Measurements from ENCODE around the gene FAM177B.

FAM177B gene

DNA sequence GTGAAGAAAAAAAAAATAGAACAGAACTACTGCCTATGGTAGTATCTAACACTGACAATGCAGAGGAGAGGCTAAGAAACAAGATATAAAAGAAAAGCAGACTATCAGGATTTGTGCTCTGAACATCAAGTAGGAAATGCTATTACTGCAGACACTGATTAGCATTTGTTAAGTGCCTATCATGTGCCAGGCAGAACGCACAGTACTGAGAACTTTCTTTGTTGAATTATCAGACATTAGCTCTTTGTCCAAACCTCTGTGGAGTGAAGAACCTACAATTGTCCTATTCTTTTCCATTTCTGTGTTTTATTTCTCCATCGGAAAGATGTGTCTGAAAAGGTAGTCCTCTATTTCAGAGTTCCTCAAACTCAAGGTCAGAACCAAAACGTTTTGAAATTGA is 47.4 kb downstream of the FAM177B start:
- no peak overlapping the region for H3K4me3 ChIP-seq (ENCODE audit: low read depth in 1 of 2, low read length in 2 of 2)
- TF ChIP-seq, protein P1, sequence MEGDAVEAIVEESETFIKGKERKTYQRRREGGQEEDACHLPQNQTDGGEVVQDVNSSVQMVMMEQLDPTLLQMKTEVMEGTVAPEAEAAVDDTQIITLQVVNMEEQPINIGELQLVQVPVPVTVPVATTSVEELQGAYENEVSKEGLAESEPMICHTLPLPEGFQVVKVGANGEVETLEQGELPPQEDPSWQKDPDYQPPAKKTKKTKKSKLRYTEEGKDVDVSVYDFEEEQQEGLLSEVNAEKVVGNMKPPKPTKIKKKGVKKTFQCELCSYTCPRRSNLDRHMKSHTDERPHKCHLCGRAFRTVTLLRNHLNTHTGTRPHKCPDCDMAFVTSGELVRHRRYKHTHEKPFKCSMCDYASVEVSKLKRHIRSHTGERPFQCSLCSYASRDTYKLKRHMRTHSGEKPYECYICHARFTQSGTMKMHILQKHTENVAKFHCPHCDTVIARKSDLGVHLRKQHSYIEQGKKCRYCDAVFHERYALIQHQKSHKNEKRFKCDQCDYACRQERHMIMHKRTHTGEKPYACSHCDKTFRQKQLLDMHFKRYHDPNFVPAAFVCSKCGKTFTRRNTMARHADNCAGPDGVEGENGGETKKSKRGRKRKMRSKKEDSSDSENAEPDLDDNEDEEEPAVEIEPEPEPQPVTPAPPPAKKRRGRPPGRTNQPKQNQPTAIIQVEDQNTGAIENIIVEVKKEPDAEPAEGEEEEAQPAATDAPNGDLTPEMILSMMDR (IDR thresholded peaks at IDR 0.05; ENCODE audit: borderline replicate concordance, extremely low read depth, low read length, poor library complexity, severe bottlenecking), result no peak
- no peak for TF ChIP-seq EZH2 (IDR thresholded peaks at IDR 0.05; ENCODE audit: borderline replicate concordance, low read depth, low read length, severe bottlenecking)
- H3K27me3 ChIP-seq (ENCODE audit: insufficient read depth, low read length, poor library complexity), result no peaks in the 10 kb centered on the region
- no peaks in the 10 kb centered on the region for H3K36me3 ChIP-seq (ENCODE audit: insufficient read depth, low read length)
- DNase-seq, result no peak
- no peak overlapping the region for H3K27ac ChIP-seq (ENCODE audit: low read length)
- no peak overlapping the region for H3K4me2 ChIP-seq (ENCODE audit: insufficient read depth, low read length)
- no peak overlapping the region for H2AFZ ChIP-seq (ENCODE audit: low read depth, low read length)
- no peaks in the 10 kb centered on the region for H3K79me2 ChIP-seq (ENCODE audit: insufficient read depth, low read length)
- no peak overlapping the region for H3K9ac ChIP-seq (ENCODE audit: low read depth, low read length)
- no peaks in the 10 kb centered on the region for H3K9me3 ChIP-seq (ENCODE audit: insufficient read depth, low read length, severe bottlenecking)
- no peaks in the 10 kb centered on the region for H3K4me1 ChIP-seq (ENCODE audit: insufficient read depth, low read length)
- no peaks in the 10 kb centered on the region for H4K20me1 ChIP-seq (ENCODE audit: insufficient read depth, low read length)
- ATAC-seq (ENCODE audit: insufficient read depth, low read depth), result no peak

DNA sequence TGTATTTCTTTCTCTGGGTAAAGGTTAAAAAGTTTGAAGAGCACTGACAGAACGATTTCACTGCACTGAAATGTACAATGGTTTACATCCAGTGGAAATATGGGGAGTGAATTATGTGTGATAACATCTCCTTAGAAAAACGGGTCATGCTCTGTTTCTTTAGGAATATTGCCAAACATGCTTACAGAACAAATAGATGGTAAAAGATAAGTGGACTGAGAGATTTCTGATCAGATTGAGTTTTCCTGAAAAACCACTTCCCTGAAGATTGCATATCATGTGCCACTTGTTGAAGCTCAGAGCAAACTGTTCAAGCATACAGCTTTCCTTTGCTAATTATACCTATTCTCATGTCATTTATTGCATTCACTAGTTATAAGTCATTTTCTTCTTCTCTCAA is 47.9 kb downstream of the FAM177B start:
- no peak for DNase-seq
- H3K4me2 ChIP-seq (ENCODE audit: insufficient read depth, low read length), result no peak overlapping the region
- no peak overlapping the region for H3K4me3 ChIP-seq (ENCODE audit: low read depth in 1 of 2, low read length in 2 of 2)
- H3K4me1 ChIP-seq (ENCODE audit: insufficient read depth, low read length), result no peaks in the 10 kb centered on the region
- H3K79me2 ChIP-seq (ENCODE audit: insufficient read depth, low read length), result no peaks in the 10 kb centered on the region
- H3K27ac ChIP-seq (ENCODE audit: low read length), result no peak overlapping the region
- no peak overlapping the region for H2AFZ ChIP-seq (ENCODE audit: low read depth, low read length)
- no peaks in the 10 kb centered on the region for H3K9me3 ChIP-seq (ENCODE audit: insufficient read depth, low read length, severe bottlenecking)
- H4K20me1 ChIP-seq (ENCODE audit: insufficient read depth, low read length), result no peaks in the 10 kb centered on the region
- no peak overlapping the region for H3K9ac ChIP-seq (ENCODE audit: low read depth, low read length)
- no peak for ATAC-seq (ENCODE audit: insufficient read depth, low read depth)
- no peaks in the 10 kb centered on the region for H3K27me3 ChIP-seq (ENCODE audit: insufficient read depth, low read length, poor library complexity)
- no peak for TF ChIP-seq EZH2 (IDR thresholded peaks at IDR 0.05; ENCODE audit: borderline replicate concordance, low read depth, low read length, severe bottlenecking)
- TF ChIP-seq, protein P1 (IDR thresholded peaks at IDR 0.05; ENCODE audit: borderline replicate concordance, extremely low read depth, low read length, poor library complexity, severe bottlenecking), result no peak
- H3K36me3 ChIP-seq (ENCODE audit: insufficient read depth, low read length), result no peaks in the 10 kb centered on the region

DNA sequence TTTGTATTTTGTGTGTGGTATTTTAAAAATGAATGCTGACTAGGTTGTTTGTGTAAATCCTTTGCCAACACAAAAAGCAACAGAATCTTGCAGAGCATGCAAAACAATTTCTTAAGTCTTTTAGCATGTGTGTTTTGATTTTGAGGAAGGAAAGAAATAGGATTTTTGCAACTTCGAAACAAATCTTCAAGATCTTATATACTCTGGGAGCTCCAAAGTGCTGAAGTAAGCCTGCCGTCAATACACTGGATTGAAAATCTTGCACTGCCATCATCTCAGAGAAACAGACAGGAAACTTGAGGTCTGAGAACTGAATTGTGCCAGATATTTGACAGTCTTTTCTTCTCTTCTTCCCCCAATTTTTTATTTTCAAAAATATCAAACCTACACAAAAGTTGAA is 48.5 kb downstream of the FAM177B start:
- Histone ChIP-seq H3K4me3 (ENCODE audit: low read depth in 1 of 2, low read length in 2 of 2) (no peak overlapping the region), H3K79me2 (ENCODE audit: insufficient read depth, low read length) (no peaks in the 10 kb centered on the region), H3K9ac (ENCODE audit: low read depth, low read length) (no peak overlapping the region), H2AFZ (ENCODE audit: low read depth, low read length) (no peak overlapping the region), H3K4me1 (ENCODE audit: insufficient read depth, low read length) (no peaks in the 10 kb centered on the region), H3K4me2 (ENCODE audit: insufficient read depth, low read length) (no peak overlapping the region), H3K36me3 (ENCODE audit: insufficient read depth, low read length) (no peaks in the 10 kb centered on the region), H4K20me1 (ENCODE audit: insufficient read depth, low read length) (no peaks in the 10 kb centered on the region), H3K9me3 (ENCODE audit: insufficient read depth, low read length, severe bottlenecking) (no peaks in the 10 kb centered on the region), H3K27me3 (ENCODE audit: insufficient read depth, low read length, poor library complexity) (no peaks in the 10 kb centered on the region), H3K27ac (ENCODE audit: low read length) (no peak overlapping the region)
- DNase-seq, result no peak
- TF ChIP-seq, protein P1 (IDR thresholded peaks at IDR 0.05; ENCODE audit: borderline replicate concordance, extremely low read depth, low read length, poor library complexity, severe bottlenecking), result no peak
- TF ChIP-seq EZH2 (IDR thresholded peaks at IDR 0.05; ENCODE audit: borderline replicate concordance, low read depth, low read length, severe bottlenecking), result no peak
- ATAC-seq (ENCODE audit: insufficient read depth, low read depth), result no peak

DNA sequence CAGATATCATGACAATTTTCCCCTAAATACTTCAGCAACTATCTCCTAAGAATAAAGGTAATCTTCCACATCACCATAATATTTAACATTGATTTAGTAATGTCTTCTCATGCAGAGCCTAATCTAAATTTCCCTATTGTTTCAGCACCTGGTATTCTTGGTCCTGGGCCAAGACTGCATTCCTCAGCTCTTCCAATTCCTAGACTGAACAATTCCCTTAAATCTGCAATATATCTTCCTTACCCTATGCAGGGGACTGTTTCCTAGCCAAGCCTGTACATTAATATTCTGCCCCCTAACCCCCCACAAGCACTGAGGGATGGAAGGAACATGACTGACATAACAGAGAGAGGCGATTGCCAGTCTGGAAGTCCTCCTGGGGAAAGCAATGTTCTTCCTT is 49.1 kb downstream of the FAM177B start:
- H3K27ac ChIP-seq (ENCODE audit: low read length), result no peak overlapping the region
- no peak for DNase-seq
- ATAC-seq (ENCODE audit: insufficient read depth, low read depth), result no peak
- no peaks in the 10 kb centered on the region for H3K36me3 ChIP-seq (ENCODE audit: insufficient read depth, low read length)
- H4K20me1 ChIP-seq (ENCODE audit: insufficient read depth, low read length), result no peaks in the 10 kb centered on the region
- no peaks in the 10 kb centered on the region for H3K27me3 ChIP-seq (ENCODE audit: insufficient read depth, low read length, poor library complexity)
- H3K4me2 ChIP-seq (ENCODE audit: insufficient read depth, low read length), result no peak overlapping the region
- H3K9me3 ChIP-seq (ENCODE audit: insufficient read depth, low read length, severe bottlenecking), result no peaks in the 10 kb centered on the region
- no peak overlapping the region for H2AFZ ChIP-seq (ENCODE audit: low read depth, low read length)
- H3K4me3 ChIP-seq (ENCODE audit: low read depth in 1 of 2, low read length in 2 of 2), result no peak overlapping the region
- H3K79me2 ChIP-seq (ENCODE audit: insufficient read depth, low read length), result no peaks in the 10 kb centered on the region
- no peak overlapping the region for H3K9ac ChIP-seq (ENCODE audit: low read depth, low read length)
- no peak for TF ChIP-seq EZH2 (IDR thresholded peaks at IDR 0.05; ENCODE audit: borderline replicate concordance, low read depth, low read length, severe bottlenecking)
- TF ChIP-seq, protein P1 (IDR thresholded peaks at IDR 0.05; ENCODE audit: borderline replicate concordance, extremely low read depth, low read length, poor library complexity, severe bottlenecking), result no peak
- no peaks in the 10 kb centered on the region for H3K4me1 ChIP-seq (ENCODE audit: insufficient read depth, low read length)
